ENCODE data around the gene THRB. TPM values are rescaled to one million over a fixed set of nuclear protein-coding genes. Genes with fewer than 3 reads are reported as not detected.

Gene THRB
- total and polyA plus RNA-seq, 2 experiments from 2014 or later, result 3.3 to 5.1 TPM

GRCh38 chr3:24498391-24498790 is 3.7 kb upstream of the THRB start:
- in situ Hi-C loops (cut with MboI), result no loop called here
- Histone ChIP-seq H3K79me2 (ENCODE audit: insufficient read depth) (0 out of 2 replicates have a peak, but pooled peaks cover 2% of the 10 kb centered on the region), H3F3A (ENCODE audit: insufficient read depth) (peaks cover 19% of the 10 kb centered on the region; the same call in 1 of the 2 replicates), H2AFZ (no peak overlapping the region), H3K27me3 (replicated peaks; ENCODE audit: insufficient read depth) (no peaks in the 10 kb centered on the region), H3K9ac (no peak overlapping the region), H3K27ac (no peak overlapping the region), H4K20me1 (ENCODE audit: insufficient read depth) (no peaks in the 10 kb centered on the region), H3K4me1 (ENCODE audit: insufficient read depth) (peaks cover 14% of the 10 kb centered on the region), H3K9me3 (ENCODE audit: low read depth) (no peaks in the 10 kb centered on the region), H3K4me3 (no peak overlapping the region), H3K36me3 (ENCODE audit: low read depth) (no peaks in the 10 kb centered on the region), H3K4me2 (ENCODE audit: unreplicated experiment) (no peak overlapping the region), H3K9me2 (ENCODE audit: insufficient read depth) (no peaks in the 10 kb centered on the region)
- DNase-seq, result peak; percentile 23
- TF ChIP-seq EZH2phosphoT487 (IDR thresholded peaks at IDR 0.05; ENCODE audit: insufficient read depth, low read depth) (no peak), EZH2 (IDR thresholded peaks at IDR 0.05; ENCODE audit: insufficient read depth, poor library complexity, severe bottlenecking) (no peak)
- 82 to 88% methylated on average over 2 of the region's 2 CpGs for WGBS, 2 experiments (ENCODE audit: low coverage in 1 of 2, low lambda C conversion rate in 2 of 2, missing lambda C conversion rate in 2 of 2)

GRCh38 chr3:24497942-24498341 is 3.3 kb upstream of the THRB start:
- Histone ChIP-seq H3K27ac (no peak overlapping the region), H3K79me2 (ENCODE audit: insufficient read depth) (0 out of 2 replicates have a peak, but pooled peaks cover 7% of the 10 kb centered on the region), H3K4me3 (no peak overlapping the region), H4K20me1 (ENCODE audit: insufficient read depth) (no peaks in the 10 kb centered on the region), H3K9me3 (ENCODE audit: low read depth) (no peaks in the 10 kb centered on the region), H3F3A (ENCODE audit: insufficient read depth) (peaks cover 22% of the 10 kb centered on the region; the same call in 1 of the 2 replicates), H3K4me2 (ENCODE audit: unreplicated experiment) (no peak overlapping the region), H3K9ac (no peak overlapping the region), H3K27me3 (replicated peaks; ENCODE audit: insufficient read depth) (no peaks in the 10 kb centered on the region), H3K4me1 (ENCODE audit: insufficient read depth) (peaks cover 19% of the 10 kb centered on the region), H3K9me2 (ENCODE audit: insufficient read depth) (no peaks in the 10 kb centered on the region), H2AFZ (no peak overlapping the region), H3K36me3 (ENCODE audit: low read depth) (no peaks in the 10 kb centered on the region)
- in situ Hi-C loops (cut with MboI), result no loop called here
- no peak for DNase-seq
- no peak for TF ChIP-seq EZH2phosphoT487 (IDR thresholded peaks at IDR 0.05; ENCODE audit: insufficient read depth, low read depth)
- TF ChIP-seq EZH2 (IDR thresholded peaks at IDR 0.05; ENCODE audit: insufficient read depth, poor library complexity, severe bottlenecking), result no peak
- 91 to 96% methylated on average over 2 of the region's 2 CpGs for WGBS, 2 experiments (ENCODE audit: low coverage in 1 of 2, low lambda C conversion rate in 2 of 2, missing lambda C conversion rate in 2 of 2)

- H2AFZ ChIP-seq, result peak overlapping the region; percentile 87; the same call in 1 of the 2 replicates
- H4K20me1 ChIP-seq (ENCODE audit: insufficient read depth), result no peaks in the 10 kb centered on the region
- H3K4me1 ChIP-seq (ENCODE audit: insufficient read depth), result peaks cover 21% of the 10 kb centered on the region
- no peak overlapping the region for H3K4me2 ChIP-seq (ENCODE audit: unreplicated experiment)
- H3F3A ChIP-seq (ENCODE audit: insufficient read depth), result peaks cover 19% of the 10 kb centered on the region; the same call in 1 of the 2 replicates
- H3K9me3 ChIP-seq (ENCODE audit: low read depth), result no peaks in the 10 kb centered on the region
- no peak overlapping the region for H3K27ac ChIP-seq
- H3K9ac ChIP-seq, result no peak overlapping the region
- peak; percentile 85 for DNase-seq
- no peak overlapping the region for H3K4me3 ChIP-seq
- no peaks in the 10 kb centered on the region for H3K27me3 ChIP-seq (replicated peaks; ENCODE audit: insufficient read depth)
- peaks cover 18% of the 10 kb centered on the region for H3K79me2 ChIP-seq (ENCODE audit: insufficient read depth)
- TF ChIP-seq EZH2 (IDR thresholded peaks at IDR 0.05; ENCODE audit: insufficient read depth, poor library complexity, severe bottlenecking), result no peak
- TF ChIP-seq EZH2phosphoT487 (IDR thresholded peaks at IDR 0.05; ENCODE audit: insufficient read depth, low read depth), result no peak
- WGBS, 2 experiments (ENCODE audit: low coverage in 1 of 2, low lambda C conversion rate in 2 of 2, missing lambda C conversion rate in 2 of 2), result 31% methylated on average over 16 of the region's 16 CpGs
- no peaks in the 10 kb centered on the region for H3K9me2 ChIP-seq (ENCODE audit: insufficient read depth)
- in situ Hi-C loops (cut with MboI), result no loop called here
- H3K36me3 ChIP-seq (ENCODE audit: low read depth), result no peaks in the 10 kb centered on the region
These were observed 2.2 kb upstream of the THRB start for GRCh38 chr3:24496529-24497482.

GRCh38 chr3:24495326-24495994 is 810 bp upstream of the THRB start:
- Histone ChIP-seq H3K4me1 (ENCODE audit: insufficient read depth) (peaks cover 21% of the 10 kb centered on the region), H3K27me3 (replicated peaks; ENCODE audit: insufficient read depth) (no peaks in the 10 kb centered on the region), H3K36me3 (ENCODE audit: low read depth) (no peaks in the 10 kb centered on the region), H3K4me2 (ENCODE audit: unreplicated experiment) (peak overlapping the region; percentile 91), H4K20me1 (ENCODE audit: insufficient read depth) (no peaks in the 10 kb centered on the region), H3K9me2 (ENCODE audit: insufficient read depth) (no peaks in the 10 kb centered on the region), H2AFZ (peak overlapping the region; percentile 87), H3K27ac (no peak overlapping the region), H3F3A (ENCODE audit: insufficient read depth) (peaks cover 19% of the 10 kb centered on the region; the same call in 1 of the 2 replicates), H3K9ac (peak overlapping the region; percentile 80), H3K9me3 (ENCODE audit: low read depth) (no peaks in the 10 kb centered on the region), H3K79me2 (ENCODE audit: insufficient read depth) (peaks cover 31% of the 10 kb centered on the region), H3K4me3 (peak overlapping the region; percentile 77)
- TF ChIP-seq EZH2phosphoT487 (IDR thresholded peaks at IDR 0.05; ENCODE audit: insufficient read depth, low read depth) (no peak), EZH2 (IDR thresholded peaks at IDR 0.05; ENCODE audit: insufficient read depth, poor library complexity, severe bottlenecking) (no peak)
- in situ Hi-C loops (cut with MboI), result no loop called here
- peak; percentile 59 for DNase-seq
- 9 to 13% methylated on average over 35 to 42 of the region's 63 CpGs for WGBS, 2 experiments (ENCODE audit: low coverage in 1 of 2, low lambda C conversion rate in 2 of 2, missing lambda C conversion rate in 2 of 2)

Measured in GM23248 (cell line).